Smooth muscle cell (in vitro differentiated cells): ENCODE results near the gene TCERG1. TPM values are rescaled to one million over a fixed set of nuclear protein-coding genes. Genes with fewer than 3 reads are reported as not detected.
A peak's percentile ranks its signal among the peaks of the same experiment; 100 is the strongest.

ENCODE experiments used
- DNase-seq: peaks from one replicate; lab custom pipeline; 2025; ENCODE audit not compliant: unreplicated experiment; lab: John Stamatoyannopoulos, UW
- H2AFZ ChIP-seq: fragments of 200-600 bp; sonication (generic); 2 replicates; pipeline ENCODE4 v1.6.0; 2016; ENCODE audit warnings: antibody characterized with exemption, low read depth, mild to moderate bottlenecking
- H3F3A ChIP-seq: fragments of 200-600 bp; sonication (generic); 2 replicates; pipeline ENCODE4 v1.6.0; 2017; ENCODE audit warnings: antibody characterized with exemption, low read depth
- H3K27ac ChIP-seq: fragments of 200-600 bp; sonication (generic); 2 replicates; pipeline ENCODE4 v1.5.1; 2016; ENCODE audit warnings: low read depth, mild to moderate bottlenecking
- H3K27me3 ChIP-seq: fragments of 200-600 bp; sonication (generic); 2 replicates; pipeline ENCODE4 v1.6.1; 2016; ENCODE audit warnings: low read depth, mild to moderate bottlenecking
- H3K36me3 ChIP-seq: fragments of 200-600 bp; sonication (generic); 2 replicates; pipeline ENCODE4 v1.5.1; 2016; ENCODE audit warnings: low read depth
- H3K4me1 ChIP-seq: fragments of 200-600 bp; sonication (generic); 2 replicates; pipeline ENCODE4 v1.5.1; 2016; ENCODE audit warnings: low read depth
- H3K4me2 ChIP-seq: fragments of 200-600 bp; sonication (generic); 2 replicates; pipeline ENCODE4 v1.6.0; 2016; ENCODE audit warnings: mild to moderate bottlenecking
- H3K4me3 ChIP-seq: fragments of 200-600 bp; sonication (generic); 2 replicates; pipeline ENCODE4 v1.5.1; 2016; ENCODE audit warnings: mild to moderate bottlenecking
- H3K79me2 ChIP-seq: fragments of 200-600 bp; sonication (generic); 2 replicates; pipeline ENCODE4 v1.6.0; 2016; ENCODE audit warnings: low read depth, mild to moderate bottlenecking
- H3K9ac ChIP-seq: fragments of 200-600 bp; sonication (generic); 2 replicates; pipeline ENCODE4 v1.6.0; 2016; ENCODE audit warnings: low read depth
- H3K9me3 ChIP-seq: fragments of 200-600 bp; sonication (generic); replicated peaks from 2 replicates; pipeline ENCODE4 v1.5.1; 2016; ENCODE audit warnings: low read depth
- H4K20me1 ChIP-seq: fragments of 200-600 bp; sonication (generic); 2 replicates; pipeline ENCODE4 v1.6.0; 2016; ENCODE audit warnings: low read depth
- WGBS: methylation state at CpG from one replicate; pipeline ENCODE4 v1.1.7; 2016; ENCODE audit warnings: low lambda C conversion rate; 5-methylcytosine and 5-hydroxymethylcytosine counted together
- polyA plus RNA-seq: library from polyadenylated mRNA; unstranded; fragments of >200 nt; fragmentation: Nextera tagmentation; extraction: Ambion mirVana; gene quantifications from 2 replicates; pipeline ENCODE4 v1.2.1, GENCODE V29; 2016
- total RNA-seq: library from RNA; depleted of rRNA; stranded (reverse); fragments of >200 nt; gene quantifications from 2 replicates; pipeline ENCODE4 v1.2.3, GENCODE V29; 2014
- TF ChIP-seq, protein P1 (sequence below): fragments of 200-600 bp; sonication (generic); IDR thresholded peaks from 2 replicates; pipeline ENCODE4 v1.5.1; 2017; ENCODE audit warnings: borderline replicate concordance, mild to moderate bottlenecking, antibody characterized with exemption; ENCODE audit not compliant: insufficient read depth, poor library complexity, severe bottlenecking

TCERG1 gene
- total and polyA plus RNA-seq, 2 experiments from 2014 or later = 48.8 to 87.5 TPM

DNA sequence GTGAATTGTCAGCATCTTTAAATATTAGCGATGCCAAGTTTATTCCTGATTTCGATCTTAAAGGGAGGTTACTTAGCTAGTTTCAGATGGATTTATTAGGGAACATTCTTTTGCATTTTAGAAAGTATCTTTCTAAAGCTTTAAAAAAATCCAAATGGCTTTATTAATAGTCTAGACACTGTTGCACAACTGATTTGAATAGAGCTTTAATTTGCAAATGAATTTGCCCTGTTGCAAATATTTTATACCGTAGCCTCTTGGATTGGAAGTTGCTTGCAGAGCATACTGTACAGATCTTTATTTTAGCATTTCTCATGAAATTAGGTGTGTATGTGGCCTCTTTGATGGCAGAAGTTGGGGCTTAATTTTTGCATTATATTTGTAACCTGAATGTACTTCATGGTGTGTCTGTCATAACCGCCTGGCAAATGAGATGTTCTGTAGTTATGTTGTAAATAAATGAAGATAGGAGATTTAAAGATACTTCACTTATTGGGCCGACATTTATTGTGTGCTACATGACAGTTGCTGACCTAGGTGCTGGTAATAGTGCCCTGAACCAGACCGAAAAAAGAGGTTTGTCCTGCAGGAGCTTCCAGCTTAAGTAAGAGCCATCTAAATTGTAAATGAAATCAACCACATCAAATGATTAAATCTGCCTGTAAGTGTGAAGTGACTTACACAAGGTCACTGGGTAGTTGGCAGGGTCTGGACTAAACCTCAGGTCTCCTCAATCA, 1.8 kb downstream of the TCERG1 start:
- Histone ChIP-seq H3K9me3 (no peaks in the 10 kb centered on the region), H3F3A (no peaks in the 10 kb centered on the region), H3K4me2 (peak overlapping the region; percentile 87), H3K9ac (peak overlapping the region; percentile 96), H3K4me1 (peaks cover 9% of the 10 kb centered on the region), H3K27ac (peak overlapping the region; percentile 85), H3K79me2 (peaks cover 65% of the 10 kb centered on the region), H3K4me3 (peak overlapping the region; percentile 76), H4K20me1 (peaks cover 58% of the 10 kb centered on the region), H3K36me3 (no peaks in the 10 kb centered on the region), H3K27me3 (no peaks in the 10 kb centered on the region), H2AFZ (no peak overlapping the region)
- TF ChIP-seq, protein P1, sequence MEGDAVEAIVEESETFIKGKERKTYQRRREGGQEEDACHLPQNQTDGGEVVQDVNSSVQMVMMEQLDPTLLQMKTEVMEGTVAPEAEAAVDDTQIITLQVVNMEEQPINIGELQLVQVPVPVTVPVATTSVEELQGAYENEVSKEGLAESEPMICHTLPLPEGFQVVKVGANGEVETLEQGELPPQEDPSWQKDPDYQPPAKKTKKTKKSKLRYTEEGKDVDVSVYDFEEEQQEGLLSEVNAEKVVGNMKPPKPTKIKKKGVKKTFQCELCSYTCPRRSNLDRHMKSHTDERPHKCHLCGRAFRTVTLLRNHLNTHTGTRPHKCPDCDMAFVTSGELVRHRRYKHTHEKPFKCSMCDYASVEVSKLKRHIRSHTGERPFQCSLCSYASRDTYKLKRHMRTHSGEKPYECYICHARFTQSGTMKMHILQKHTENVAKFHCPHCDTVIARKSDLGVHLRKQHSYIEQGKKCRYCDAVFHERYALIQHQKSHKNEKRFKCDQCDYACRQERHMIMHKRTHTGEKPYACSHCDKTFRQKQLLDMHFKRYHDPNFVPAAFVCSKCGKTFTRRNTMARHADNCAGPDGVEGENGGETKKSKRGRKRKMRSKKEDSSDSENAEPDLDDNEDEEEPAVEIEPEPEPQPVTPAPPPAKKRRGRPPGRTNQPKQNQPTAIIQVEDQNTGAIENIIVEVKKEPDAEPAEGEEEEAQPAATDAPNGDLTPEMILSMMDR = no peak
- 77% methylated on average over 6 of the region's 6 CpGs for WGBS
- DNase-seq = no peak

DNA sequence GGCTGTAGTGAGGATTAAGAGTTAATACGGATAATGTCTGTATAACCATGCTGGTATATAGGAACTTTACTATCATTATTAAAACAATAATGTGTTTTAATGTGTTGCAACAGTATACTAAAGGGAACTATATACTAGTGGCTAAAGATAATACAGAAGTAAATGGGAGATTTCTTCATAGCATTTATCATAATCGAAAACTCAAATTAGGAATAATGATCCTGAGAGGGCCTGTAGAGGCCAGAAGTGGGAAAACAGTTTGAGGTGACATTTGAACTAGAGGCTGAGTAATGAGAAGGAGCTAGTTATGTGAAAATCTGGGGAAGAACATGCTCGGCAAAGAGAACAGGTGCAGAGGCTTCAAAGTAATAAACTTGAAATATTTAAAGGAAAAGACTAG, 2.9 kb downstream of the TCERG1 start:
- Histone ChIP-seq H4K20me1 (peaks cover 69% of the 10 kb centered on the region), H3K4me2 (no peak overlapping the region), H3K27ac (no peak overlapping the region), H3K4me1 (peaks cover 9% of the 10 kb centered on the region), H3K27me3 (no peaks in the 10 kb centered on the region), H3K9ac (no peak overlapping the region), H3K79me2 (peaks cover 76% of the 10 kb centered on the region), H3F3A (no peaks in the 10 kb centered on the region), H3K9me3 (no peaks in the 10 kb centered on the region), H2AFZ (no peak overlapping the region), H3K36me3 (no peaks in the 10 kb centered on the region), H3K4me3 (no peak overlapping the region)
- no peak for DNase-seq
- TF ChIP-seq, protein P1 = no peak
- WGBS = 94% methylated on average over 3 of the region's 3 CpGs

DNA sequence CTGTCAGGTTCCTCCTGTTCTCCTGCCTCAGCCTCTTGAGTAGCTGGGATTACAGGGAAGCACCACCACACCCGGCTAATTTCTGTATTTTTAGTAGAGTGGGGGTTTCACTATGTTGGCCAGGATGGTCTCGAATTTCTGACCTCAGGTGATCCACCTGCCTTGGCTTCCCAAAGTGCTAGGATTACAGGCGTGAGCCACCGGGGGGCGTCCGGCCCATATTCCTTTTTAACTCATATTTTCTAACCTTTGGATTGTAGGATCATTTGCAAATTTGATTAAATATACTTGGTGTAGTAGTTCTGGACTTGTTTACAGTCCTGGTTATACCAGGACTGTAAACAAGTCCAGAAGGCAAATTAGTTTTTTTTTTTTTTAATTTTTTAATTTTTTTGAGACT, 4.3 kb downstream of the TCERG1 start:
- Histone ChIP-seq H3K79me2 (peaks cover 90% of the 10 kb centered on the region), H3K9me3 (no peaks in the 10 kb centered on the region), H3K9ac (no peak overlapping the region), H3K27me3 (no peaks in the 10 kb centered on the region), H3K36me3 (peaks cover 2% of the 10 kb centered on the region), H3K4me1 (peaks cover 9% of the 10 kb centered on the region), H3F3A (no peaks in the 10 kb centered on the region), H4K20me1 (peaks cover 83% of the 10 kb centered on the region), H3K4me3 (no peak overlapping the region), H3K4me2 (no peak overlapping the region), H2AFZ (no peak overlapping the region), H3K27ac (no peak overlapping the region)
- WGBS = 84% methylated on average over 6 of the region's 6 CpGs
- TF ChIP-seq, protein P1 = peak; percentile 16
- DNase-seq = no peak

DNA sequence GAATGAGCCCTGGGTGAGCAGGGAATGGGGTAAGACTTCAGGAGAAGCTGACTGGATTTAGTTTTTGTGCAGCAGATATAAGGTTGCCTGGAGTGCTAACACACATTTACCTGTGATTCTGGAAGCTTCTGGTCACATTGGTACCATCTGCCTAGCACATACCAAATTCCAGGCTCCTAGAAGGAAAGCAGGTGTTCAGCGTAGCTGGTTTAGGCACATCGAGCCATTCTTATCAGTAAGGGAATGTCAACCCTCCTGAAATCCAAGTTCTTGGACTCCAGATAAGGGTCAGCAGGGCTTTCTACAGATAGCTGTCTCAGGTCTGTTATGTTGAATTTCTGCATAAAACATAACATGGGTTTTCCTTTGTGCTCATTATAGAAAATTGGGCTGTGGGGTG, 10.3 kb downstream of the TCERG1 start:
- H2AFZ ChIP-seq = no peak overlapping the region
- H3K9me3 ChIP-seq = no peaks in the 10 kb centered on the region
- H3K9ac ChIP-seq = no peak overlapping the region
- peaks cover 16% of the 10 kb centered on the region for H3K36me3 ChIP-seq
- no peaks in the 10 kb centered on the region for H3K4me1 ChIP-seq
- no peak overlapping the region for H3K27ac ChIP-seq
- no peak overlapping the region for H3K4me3 ChIP-seq
- no peak for DNase-seq
- no peaks in the 10 kb centered on the region for H3K27me3 ChIP-seq
- H3K4me2 ChIP-seq = no peak overlapping the region
- H4K20me1 ChIP-seq = peaks cover 88% of the 10 kb centered on the region
- peaks cover 74% of the 10 kb centered on the region for H3K79me2 ChIP-seq
- no peaks in the 10 kb centered on the region for H3F3A ChIP-seq
- WGBS = 96% methylated on average over 2 of the region's 2 CpGs
- TF ChIP-seq, protein P1 = no peak
